RWPE2 (cell line): ENCODE data around the gene SLC25A1.

Source experiments
- ATAC-seq: fragments of 200-7000 bp; cut with Tn5 transposase; 3 replicates; pipeline ENCODE4 v1.9.1; 2021; ENCODE audit warnings: low read depth
- DNase-seq: peaks from one replicate; pipeline ENCODE4 v3.0.0-alpha.2; 2020; ENCODE audit warnings: low spot score
- H3K27ac ChIP-seq: fragments of 450-650 bp; 2 replicates; pipeline ENCODE4 v1.5.1; 2017; ENCODE audit warnings: mild to moderate bottlenecking; ENCODE audit not compliant: poor library complexity, severe bottlenecking
- H3K27me3 ChIP-seq: fragments of 250-450 bp; sonication (Bioruptor Pico); 2 replicates; pipeline ENCODE4 v1.5.1; 2021; ENCODE audit warnings: mild to moderate bottlenecking, moderate library complexity; ENCODE audit not compliant: insufficient read depth, poor library complexity, severe bottlenecking
- H3K36me3 ChIP-seq: fragments of 250-450 bp; sonication (Bioruptor Pico); 2 replicates; pipeline ENCODE4 v1.5.1; 2020; ENCODE audit warnings: low read depth, mild to moderate bottlenecking, moderate library complexity
- H3K4me1 ChIP-seq: fragments of 250-450 bp; sonication (Bioruptor Pico); 2 replicates; pipeline ENCODE4 v1.5.1; 2021; ENCODE audit warnings: mild to moderate bottlenecking, moderate library complexity; ENCODE audit not compliant: insufficient read depth, poor library complexity, severe bottlenecking
- H3K4me3 ChIP-seq: fragments of 250-450 bp; sonication (Bioruptor Pico); 2 replicates; pipeline ENCODE4 v1.5.1; 2021; ENCODE audit warnings: mild to moderate bottlenecking, moderate library complexity; ENCODE audit not compliant: severe bottlenecking
- H3K9me3 ChIP-seq: fragments of 250-450 bp; sonication (Bioruptor Pico); 2 replicates; pipeline ENCODE4 v1.5.1; 2021; ENCODE audit warnings: mild to moderate bottlenecking, moderate library complexity; ENCODE audit not compliant: severe bottlenecking
- CTCF ChIP-seq: fragments of 450-650 bp; IDR thresholded peaks from one replicate; pipeline ENCODE4 v1.5.1; 2017; ENCODE audit warnings: mild to moderate bottlenecking, moderate library complexity; ENCODE audit not compliant: poor library complexity, severe bottlenecking

Gene SLC25A1

GRCh38 chr22:19178657-19179496 lies at the start of gene SLC25A1:
SLC25A1 (minus strand) TSS chr22:19178736; CDS start chr22:19178673, 63 bp downstream.
- DNase-seq (peak; percentile 82), ATAC-seq (peak; percentile 66)
- Histone ChIP-seq H3K9me3 (no peaks in the 10 kb centered on the region), H3K27me3 (no peaks in the 10 kb centered on the region), H3K4me1 (peaks cover 12% of the 10 kb centered on the region), H3K27ac (peak within 1 kb of the TSS; percentile 73), H3K36me3 (peaks cover 21% of the 10 kb centered on the region), H3K4me3 (peak within 1 kb of the TSS; percentile 98)
- TF ChIP-seq CTCF, result no peak

- H3K27me3 ChIP-seq, result no peaks in the 10 kb centered on the region
- no peak overlapping the region for H3K4me3 ChIP-seq
- no peak overlapping the region for H3K27ac ChIP-seq
- ATAC-seq (no peak), DNase-seq (no peak)
- H3K36me3 ChIP-seq, result peaks cover 51% of the 10 kb centered on the region
- H3K9me3 ChIP-seq, result peaks cover 4% of the 10 kb centered on the region
- TF ChIP-seq CTCF, result no peak
- no peaks in the 10 kb centered on the region for H3K4me1 ChIP-seq
These were observed 49.6 kb upstream of the SLC25A1 start for GRCh38 chr22:19228179-19228578.

- Histone ChIP-seq H3K4me1 (no peaks in the 10 kb centered on the region), H3K36me3 (peaks cover 41% of the 10 kb centered on the region), H3K9me3 (no peaks in the 10 kb centered on the region), H3K27me3 (no peaks in the 10 kb centered on the region), H3K27ac (no peak overlapping the region), H3K4me3 (no peak overlapping the region)
- TF ChIP-seq CTCF, result no peak
- DNase-seq (no peak), ATAC-seq (no peak)
These were observed 47.9 kb upstream of the SLC25A1 start for GRCh38 chr22:19226428-19226827.

- H3K36me3 ChIP-seq, result peaks cover 42% of the 10 kb centered on the region
- no peak for ATAC-seq
- no peaks in the 10 kb centered on the region for H3K27me3 ChIP-seq
- H3K27ac ChIP-seq, result no peak overlapping the region
- no peaks in the 10 kb centered on the region for H3K9me3 ChIP-seq
- TF ChIP-seq CTCF, result no peak
- H3K4me1 ChIP-seq, result no peaks in the 10 kb centered on the region
- H3K4me3 ChIP-seq, result no peak overlapping the region
- DNase-seq, result no peak
These were observed 47.0 kb upstream of the SLC25A1 start for GRCh38 chr22:19225560-19225959.

- no peaks in the 10 kb centered on the region for H3K9me3 ChIP-seq
- DNase-seq, result no peak
These were observed 46.4 kb upstream of the SLC25A1 start for GRCh38 chr22:19224985-19225384.

More at GRCh38 chr22:19224985-19225384, 46.4 kb upstream of the SLC25A1 start:
- H3K27ac ChIP-seq, result no peak overlapping the region
- H3K4me3 ChIP-seq, result no peak overlapping the region
- H3K36me3 ChIP-seq, result peaks cover 43% of the 10 kb centered on the region
- ATAC-seq, result no peak
- no peaks in the 10 kb centered on the region for H3K4me1 ChIP-seq
- no peaks in the 10 kb centered on the region for H3K27me3 ChIP-seq
- no peak for TF ChIP-seq CTCF
